Kidney (tissue), 14 donors: ENCODE data around the gene KCNQ2. TPM values are rescaled to one million over a fixed set of nuclear protein-coding genes. Genes with fewer than 3 reads are reported as not detected.

Experiments used
- DNase-seq, 5 donors: peaks; one replicate each; pipeline ENCODE4 v3.0.0-alpha.2; 2013 to 2020
- FAIRE-seq: peaks from 2 replicates; lab custom pipeline; 2012; peaks lifted over from hg19 to GRCh38; lab: Jason Lieb, UNC
- H3K27ac ChIP-seq, 2 donors: one replicate each; pipeline ENCODE4 v1.7.0; 2013; ENCODE audit warnings: low read depth in 2 of 2, low read length in 2 of 2, inconsistent platforms in 1 of 2
- H3K27me3 ChIP-seq: one replicate; pipeline ENCODE4 v1.7.1; 2013; ENCODE audit warnings: low read length, inconsistent platforms; ENCODE audit not compliant: control insufficient read depth, insufficient read depth
- H3K36me3 ChIP-seq, 3 donors: one replicate each; pipeline versions ENCODE4 v1.7.0 to v1.7.1; 2013; ENCODE audit warnings: low read length in 3 of 3, control low read depth in 1 of 3, inconsistent platforms in 1 of 3; ENCODE audit not compliant: insufficient read depth in 3 of 3, control insufficient read depth in 2 of 3
- H3K4me1 ChIP-seq, 3 donors: one replicate each; pipeline versions ENCODE4 v1.7.0 to v1.7.1; 2013; ENCODE audit warnings: low read length in 3 of 3, inconsistent platforms in 1 of 3, low read depth in 1 of 3; ENCODE audit not compliant: control insufficient read depth in 2 of 3, insufficient read depth in 2 of 3
- H3K4me3 ChIP-seq, 3 donors: one replicate each; pipeline versions ENCODE4 v1.7.0 to v1.8.1; 2013; ENCODE audit warnings: low read length in 3 of 3, control low read depth in 1 of 3, inconsistent platforms in 1 of 3
- H3K9ac ChIP-seq, 3 donors: one replicate each; pipeline versions ENCODE4 v1.7.0 to v1.7.1; 2013; ENCODE audit warnings: low read length in 3 of 3, control low read depth in 1 of 3, inconsistent platforms in 1 of 3
- H3K9me3 ChIP-seq, 3 donors: one replicate each; pipeline versions ENCODE4 v1.7.0 to v1.7.1; 2013; ENCODE audit warnings: low read length in 3 of 3, control low read depth in 1 of 3, inconsistent platforms in 1 of 3; ENCODE audit not compliant: control insufficient read depth in 2 of 3, insufficient read depth in 1 of 3
- CTCF ChIP-seq: IDR thresholded peaks from 3 replicates; pipeline ENCODE4 v1.5.1; 2012; ENCODE audit warnings: mild to moderate bottlenecking, moderate library complexity, borderline replicate concordance; ENCODE audit not compliant: insufficient read depth; ENCODE audit errors: extremely low read depth
- intact Hi-C: fragments of 100-400 bp; cut with DNase I; formaldehyde crosslinking; loops from one replicate; pipeline ENCODE4 v1.11.1; 2022
- polyA plus RNA-seq: library from polyadenylated mRNA; stranded (reverse); fragments of 350-450 nt; fragmentation: Illumina TruSeq; extraction: RNeasy Lipid Tissue Mini Kit (QIAGEN cat#74804); gene quantifications from one replicate; pipeline ENCODE4 v1.2.3, GENCODE V29; 2014; ENCODE audit warnings: low read depth, low replicate concordance; ENCODE audit not compliant: insufficient read depth
- total RNA-seq: library from RNA; stranded (reverse); fragmentation: NEBNext Ultra II Directional; extraction: Animal tissue kit (Norgen Biotek cat#: 25700); gene quantifications from one replicate; pipeline ENCODE4 v1.2.1, GENCODE V29; 2021
- donor health status: control.
- donor health status: control.
- donor health status: control.
- donor health status: control.
- donor health status: control.
- donor health status: DM: yes; HTN: yes; CAD: no.
- donor health status: Normal renal cell carcinoma (clear cell type).

Gene KCNQ2
- total and polyA plus RNA-seq, 2 donors from 2014 or later: 2.2 TPM; not detected in 1

- FAIRE-seq: no peak
- no peak for DNase-seq
- Histone ChIP-seq H3K9ac (no peak overlapping the region), H3K4me1 (no peaks in the 10 kb centered on the region), H3K27ac (no peak overlapping the region), H3K4me3 (no peak overlapping the region), H3K27me3 (no peaks in the 10 kb centered on the region), H3K36me3 (no peaks in the 10 kb centered on the region), H3K9me3 (no peaks in the 10 kb centered on the region)
- TF ChIP-seq CTCF: no peak
- intact Hi-C loops: no loop called here
Measured at GRCh38 chr20:63429992-63430391, 42.5 kb downstream of the KCNQ2 start.

DNA sequence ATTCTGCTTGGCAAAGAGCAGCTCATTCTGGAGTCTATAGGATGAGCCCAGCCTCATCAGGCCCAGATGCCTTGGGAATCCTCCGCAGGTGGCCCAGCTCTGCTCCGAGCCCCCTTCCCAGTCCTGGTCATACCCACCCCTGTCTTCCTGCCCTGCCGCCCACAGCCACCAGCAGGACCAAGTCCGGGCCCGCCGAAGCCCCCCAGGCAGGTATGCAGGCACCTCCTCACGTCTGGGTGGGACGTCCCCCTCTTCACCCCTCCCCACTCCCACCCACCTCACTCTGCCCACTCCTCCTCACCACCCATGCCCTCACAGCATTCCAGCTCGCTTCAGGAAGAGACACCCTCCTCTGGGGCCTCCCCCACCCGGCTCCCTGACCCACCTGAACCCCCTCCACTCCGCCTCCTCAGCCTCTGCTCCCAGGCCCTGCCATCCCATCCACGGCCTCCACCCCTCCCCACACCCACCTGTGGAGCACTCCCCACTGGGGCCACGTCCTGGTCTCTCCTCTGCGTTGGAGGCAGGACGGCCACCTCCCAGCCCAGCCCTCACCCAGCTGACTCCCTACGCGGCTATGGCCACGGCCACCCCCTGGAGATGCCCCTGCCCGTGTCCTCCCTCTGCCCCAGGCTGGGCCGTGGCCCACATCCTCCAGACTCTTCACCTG is 43.4 kb downstream of the KCNQ2 start:
- no peak overlapping the region for H3K9ac ChIP-seq
- no peaks in the 10 kb centered on the region for H3K27me3 ChIP-seq
- H3K4me3 ChIP-seq: no peak overlapping the region
- H3K36me3 ChIP-seq: no peaks in the 10 kb centered on the region
- no peaks in the 10 kb centered on the region for H3K4me1 ChIP-seq
- DNase-seq (no peak), FAIRE-seq (no peak)
- H3K9me3 ChIP-seq: no peaks in the 10 kb centered on the region
- TF ChIP-seq CTCF: no peak
- no peak overlapping the region for H3K27ac ChIP-seq
- intact Hi-C loops: no loop called here

DNA sequence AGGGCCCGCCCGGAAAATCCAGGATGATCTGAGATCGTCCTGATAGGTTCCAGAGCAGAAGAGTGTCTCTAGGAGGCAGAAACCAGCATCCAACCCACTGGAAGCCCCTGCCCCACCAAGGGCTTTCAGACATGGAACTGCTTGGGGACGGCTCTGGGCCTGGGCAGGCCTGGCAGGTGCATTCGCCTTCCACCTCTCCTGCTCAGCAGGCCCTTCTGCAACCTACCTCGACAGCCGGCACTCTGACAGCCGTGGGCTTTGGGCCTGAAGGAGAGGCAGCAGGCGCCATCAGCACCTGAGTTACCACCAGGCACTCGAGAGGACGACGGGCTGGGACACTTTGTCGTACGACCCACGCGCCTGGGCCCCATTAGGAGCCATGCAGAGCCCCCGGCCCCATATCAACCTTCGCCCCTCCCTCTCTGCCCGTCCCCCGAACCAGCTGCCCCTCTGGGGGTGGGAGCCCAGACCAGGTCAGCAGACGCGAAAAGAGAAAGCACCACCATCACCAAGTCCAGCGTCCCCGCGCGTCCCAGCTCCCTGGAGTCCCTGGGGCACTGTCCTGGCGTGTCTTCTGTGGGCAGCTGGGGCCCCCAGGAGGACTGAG is 44.6 kb downstream of the KCNQ2 start:
- H3K27me3 ChIP-seq: no peaks in the 10 kb centered on the region
- no peaks in the 10 kb centered on the region for H3K9me3 ChIP-seq
- no peak overlapping the region for H3K4me3 ChIP-seq
- no peak for TF ChIP-seq CTCF
- no peak for FAIRE-seq
- no peak for DNase-seq
- H3K4me1 ChIP-seq: no peaks in the 10 kb centered on the region
- H3K27ac ChIP-seq: no peak overlapping the region
- no peak overlapping the region for H3K9ac ChIP-seq
- intact Hi-C loops: no loop called here
- no peaks in the 10 kb centered on the region for H3K36me3 ChIP-seq
